Prostate gland (tissue), 2 donors: Measurements from ENCODE around the gene NR1I2.

Experiments used
- CTCF ChIP-seq, 4 experiments: fragments of 200-600 bp in 2 of 4; fragments of 450-650 bp in 2 of 4; sonication (generic) in 2 of 4; IDR thresholded peaks; 1 replicate in 3 of 4; 2 replicates in 1 of 4; pipeline ENCODE4 v1.5.1; 2016 to 2019; ENCODE audit warnings: antibody characterized with exemption in 4 of 4, mild to moderate bottlenecking in 2 of 4, moderate library complexity in 2 of 4
- POLR2A ChIP-seq: fragments of 450-650 bp; IDR thresholded peaks from one replicate; pipeline ENCODE4 v1.6.1; 2016; ENCODE audit warnings: antibody characterized with exemption, mild to moderate bottlenecking

- TF ChIP-seq CTCF (IDR thresholded peaks at IDR 0.05) (no peak), POLR2A (no peak)
Observed at GRCh38 chr3:119859728-119860127, 77.8 kb downstream of the NR1I2 start.
